Sigmoid colon (tissue), 7 donors: ENCODE measurements around the gene TSEN54. TPM values are rescaled to one million over a fixed set of nuclear protein-coding genes. Genes with fewer than 3 reads are reported as not detected.

Source experiments
- DNase-seq: peaks from one replicate; pipeline ENCODE4 v3.0.0-alpha.2; 2019
- H3K27ac ChIP-seq, 4 donors: fragments of 200-600 bp; sonication (generic); one replicate each; pipeline ENCODE4 v1.5.1; 2016 to 2019; ENCODE audit warnings: mild to moderate bottlenecking in 1 of 4
- H3K27me3 ChIP-seq, 3 donors: fragments of 200-600 bp; sonication (generic); one replicate each; pipeline ENCODE4 v1.5.1; 2019; ENCODE audit warnings: mild to moderate bottlenecking in 1 of 3
- H3K36me3 ChIP-seq, 4 donors: fragments of 200-600 bp; sonication (generic); one replicate each; pipeline ENCODE4 v1.5.1; 2016 to 2019
- H3K4me1 ChIP-seq, 4 donors: fragments of 200-600 bp; sonication (generic); one replicate each; pipeline ENCODE4 v1.5.1; 2017 to 2019
- H3K4me3 ChIP-seq, 4 donors: fragments of 200-600 bp; sonication (generic); one replicate each; pipeline ENCODE4 v1.5.1; 2017 to 2019; ENCODE audit warnings: mild to moderate bottlenecking in 2 of 4, moderate library complexity in 1 of 4
- H3K9me3 ChIP-seq, 4 donors: fragments of 200-600 bp in 3 of 4; sonication (generic) in 3 of 4; one replicate each; pipeline versions ENCODE4 v1.5.1 to v1.6.1; 2013 to 2019
- CTCF ChIP-seq, 4 experiments: fragments of 450-650 bp in 3 of 4; fragments of 200-600 bp in 1 of 4; IDR thresholded peaks; one replicate each; pipeline ENCODE4 v1.5.1; 2016 to 2019; ENCODE audit warnings: antibody characterized with exemption in 4 of 4, mild to moderate bottlenecking in 3 of 4, moderate library complexity in 2 of 4
- EP300 ChIP-seq, 4 donors: sonication (generic); formaldehyde crosslinking; IDR thresholded peaks; one replicate each; pipeline ENCODE4 v1.6.1; 2017; ENCODE audit warnings: antibody characterized with exemption in 4 of 4
- POLR2A ChIP-seq, 2 donors: fragments of 450-650 bp; IDR thresholded peaks; one replicate each; pipeline ENCODE4 v1.6.1; 2016; ENCODE audit warnings: antibody characterized with exemption in 2 of 2, mild to moderate bottlenecking in 2 of 2, moderate library complexity in 2 of 2
- POLR2AphosphoS5 ChIP-seq, 4 donors: sonication (generic); formaldehyde crosslinking; IDR thresholded peaks; one replicate each; pipeline ENCODE4 v1.6.1; 2017; ENCODE audit warnings: antibody characterized with exemption in 4 of 4
- WGBS, 2 donors: extraction: QIAGEN DNeasy Blood & Tissue Kit; methylation state at CpG; one replicate each; pipeline ENCODE4 v1.1.7; 2013; 5-methylcytosine and 5-hydroxymethylcytosine counted together
- intact Hi-C: fragments of 100-400 bp; cut with DNase I; formaldehyde crosslinking; loops from one replicate; pipeline ENCODE4 v1.15.1; 2023
- polyA plus RNA-seq, 3 donors: library from polyadenylated mRNA; stranded (reverse); fragments of 200-250 nt; gene quantifications; one replicate each; pipeline ENCODE4 v1.2.3, GENCODE V29; 2013
- total RNA-seq, 4 donors: library from RNA; depleted of rRNA; stranded (reverse); fragments of >200 nt; gene quantifications; one replicate each; pipeline ENCODE4 v1.1.0, GENCODE V29; 2016
- donor health status: healthy with polysubstance abuse.
- donor health status: Bipolar disorder and iron deficiency.
- donor health status: healthy.

TSEN54 gene
- total and polyA plus RNA-seq, 7 donors = 11.1 to 43.7 (median 25.3) TPM

- no peak for TF ChIP-seq CTCF (IDR thresholded peaks at IDR 0.05)
- no peak for TF ChIP-seq EP300 (IDR thresholded peaks at IDR 0.05)
- TF ChIP-seq POLR2AphosphoS5 (IDR thresholded peaks at IDR 0.05) = no peak
- TF ChIP-seq POLR2A (IDR thresholded peaks at IDR 0.05) = no peak
- intact Hi-C loops = no loop called here
- Histone ChIP-seq H3K36me3 (no peaks in the 10 kb centered on the region), H3K4me3 (no peak overlapping the region), H3K4me1 (peaks cover 0 to 12% (median 8%) of the 10 kb centered on the region in 4 donors), H3K27ac (no peak overlapping the region), H3K27me3 (no peaks in the 10 kb centered on the region), H3K9me3 (no peaks in the 10 kb centered on the region)
- DNase-seq = no peak
- 37 to 74% methylated on average over 18 of the region's 18 CpGs for WGBS, 2 donors
Observed at GRCh38 chr17:75557852-75558665, 41.7 kb downstream of the TSEN54 start.

GRCh38 chr17:75558666-75559530 lies 42.6 kb downstream of the TSEN54 start:
- Histone ChIP-seq H3K9me3 (no peaks in the 10 kb centered on the region), H3K36me3 (no peaks in the 10 kb centered on the region), H3K4me3 (no peak overlapping the region), H3K27me3 (no peaks in the 10 kb centered on the region), H3K27ac (no peak overlapping the region), H3K4me1 (peaks cover 0 to 7% (median 3%) of the 10 kb centered on the region in 4 donors)
- WGBS, 2 donors = 75 to 82% methylated on average over 36 of the region's 38 CpGs
- intact Hi-C loops = no loop called here
- TF ChIP-seq POLR2A (IDR thresholded peaks at IDR 0.05) (no peak), POLR2AphosphoS5 (IDR thresholded peaks at IDR 0.05) (no peak), CTCF (IDR thresholded peaks at IDR 0.05) (no peak), EP300 (IDR thresholded peaks at IDR 0.05) (no peak)
- DNase-seq = no peak

- H3K27ac ChIP-seq = no peak overlapping the region
- H3K4me3 ChIP-seq = no peak overlapping the region
- peaks cover 0 to 7% (median 3%) of the 10 kb centered on the region in 4 donors for H3K4me1 ChIP-seq
- no peak for DNase-seq
- no peaks in the 10 kb centered on the region for H3K9me3 ChIP-seq
- H3K36me3 ChIP-seq = no peaks in the 10 kb centered on the region
- H3K27me3 ChIP-seq = no peaks in the 10 kb centered on the region
- 73 to 81% methylated on average over 9 of the region's 9 CpGs for WGBS, 2 donors
- intact Hi-C loops = no loop called here
- TF ChIP-seq CTCF (IDR thresholded peaks at IDR 0.05) (no peak), POLR2A (IDR thresholded peaks at IDR 0.05) (no peak), POLR2AphosphoS5 (IDR thresholded peaks at IDR 0.05) (no peak), EP300 (IDR thresholded peaks at IDR 0.05) (no peak)
Observed at GRCh38 chr17:75559958-75560533, 43.7 kb downstream of the TSEN54 start.

- no peak for DNase-seq
- 83 to 84% methylated on average over 5 of the region's 5 CpGs for WGBS, 2 donors
- intact Hi-C loops = no loop called here
Observed at GRCh38 chr17:75561927-75562603, 45.7 kb downstream of the TSEN54 start.

More at GRCh38 chr17:75561927-75562603, 45.7 kb downstream of the TSEN54 start:
- Histone ChIP-seq H3K4me3 (no peak overlapping the region), H3K36me3 (no peaks in the 10 kb centered on the region), H3K27me3 (no peaks in the 10 kb centered on the region), H3K9me3 (no peaks in the 10 kb centered on the region), H3K27ac (no peak overlapping the region), H3K4me1 (peaks cover 0 to 7% (median 2%) of the 10 kb centered on the region in 4 donors)
- TF ChIP-seq EP300 (IDR thresholded peaks at IDR 0.05) (no peak), CTCF (IDR thresholded peaks at IDR 0.05) (no peak), POLR2AphosphoS5 (IDR thresholded peaks at IDR 0.05) (no peak)
